Middle frontal gyrus (tissue), 1 donor: ENCODE data around the gene SKAP2.

Experiments
- DNase-seq: peaks from one replicate; pipeline ENCODE4 v3.0.0-alpha.2; 2015; ENCODE audit warnings: low spot score; ENCODE audit errors: extremely low spot score

SKAP2 gene

DNA sequence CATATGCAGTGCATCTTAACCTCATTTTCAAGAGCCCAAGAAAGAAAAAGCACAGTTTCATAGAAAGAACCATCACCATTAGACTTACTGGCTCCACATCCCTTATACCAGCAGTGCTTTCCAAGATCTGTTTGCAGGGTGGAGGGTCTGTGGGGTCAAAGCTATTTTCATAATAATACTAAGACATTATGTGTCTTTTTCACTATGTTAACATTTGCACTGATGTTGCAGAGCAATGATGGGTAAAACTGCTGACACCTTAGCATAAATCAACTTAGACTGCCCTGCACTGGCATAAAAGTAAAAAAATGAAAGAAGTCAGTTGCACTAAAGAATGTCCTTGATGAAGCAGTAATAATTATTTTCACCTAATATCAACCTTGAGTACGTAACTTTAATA lies 166.2 kb downstream of the SKAP2 start:
- DNase-seq, result no peak

- DNase-seq, result no peak
These were observed 167.4 kb downstream of the SKAP2 start for GRCh38 chr7:26696978-26697377.

DNA sequence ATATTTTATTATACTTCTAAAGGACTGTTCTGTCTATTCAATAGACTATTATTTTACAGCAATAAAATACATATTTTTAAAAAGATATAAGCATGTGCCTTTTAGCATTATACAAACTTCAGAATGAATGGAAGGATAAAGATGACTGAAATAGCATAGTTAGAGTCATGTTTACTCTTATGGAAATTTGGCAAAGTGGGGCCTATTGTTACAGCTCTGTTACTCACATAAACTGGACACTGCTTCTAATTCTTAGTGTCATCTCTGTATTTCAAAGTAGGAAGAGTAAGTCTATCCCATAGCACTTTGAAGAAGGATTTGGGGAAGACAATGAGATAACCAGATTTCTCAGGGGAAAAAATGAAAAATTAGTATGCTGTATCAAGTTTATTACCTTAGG lies 168.2 kb downstream of the SKAP2 start:
- no peak for DNase-seq

DNA sequence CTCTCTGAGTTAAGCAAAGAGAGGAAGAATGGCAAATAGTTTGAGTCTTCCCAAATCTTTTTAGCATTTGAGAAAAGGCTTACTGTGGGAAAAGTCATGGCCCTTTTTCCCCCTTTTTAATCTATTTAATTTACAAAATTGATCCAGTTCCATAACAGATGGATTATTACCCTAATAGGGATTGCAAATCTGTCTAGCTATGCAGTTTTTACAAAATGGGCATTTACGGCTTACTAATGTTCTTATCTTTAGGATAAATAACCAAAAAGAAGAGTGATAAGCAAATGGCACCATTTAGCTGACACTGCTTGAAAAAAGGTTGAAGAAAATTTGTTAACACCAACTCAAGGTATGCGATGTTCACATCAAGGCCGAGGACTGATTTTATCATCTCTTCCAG lies 169.7 kb downstream of the SKAP2 start:
- DNase-seq, result no peak

- no peak for DNase-seq
These were observed 170.2 kb downstream of the SKAP2 start for GRCh38 chr7:26694141-26694540.

DNA sequence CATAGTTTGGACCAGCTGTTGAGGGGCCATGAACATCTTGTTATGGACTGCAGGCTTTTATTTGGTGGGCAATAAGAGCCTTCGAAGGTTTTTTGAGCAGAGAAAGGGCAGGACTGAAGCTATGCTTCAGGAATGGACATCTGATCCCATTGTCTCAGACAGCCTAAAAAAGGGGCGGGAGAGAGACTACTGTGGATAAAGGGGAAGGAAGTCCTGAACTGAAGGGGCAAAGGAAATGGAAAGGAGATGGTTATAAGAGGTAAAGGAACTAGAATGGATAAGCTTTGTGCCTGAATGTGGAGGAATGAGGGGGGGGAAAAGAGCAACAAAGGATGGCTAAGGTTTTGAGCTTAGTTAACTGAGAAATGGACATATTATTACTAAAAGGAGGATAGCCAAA lies 172.5 kb downstream of the SKAP2 start:
- no peak for DNase-seq

GRCh38 chr7:26691406-26691805 lies 173.0 kb downstream of the SKAP2 start:
- no peak for DNase-seq

DNA sequence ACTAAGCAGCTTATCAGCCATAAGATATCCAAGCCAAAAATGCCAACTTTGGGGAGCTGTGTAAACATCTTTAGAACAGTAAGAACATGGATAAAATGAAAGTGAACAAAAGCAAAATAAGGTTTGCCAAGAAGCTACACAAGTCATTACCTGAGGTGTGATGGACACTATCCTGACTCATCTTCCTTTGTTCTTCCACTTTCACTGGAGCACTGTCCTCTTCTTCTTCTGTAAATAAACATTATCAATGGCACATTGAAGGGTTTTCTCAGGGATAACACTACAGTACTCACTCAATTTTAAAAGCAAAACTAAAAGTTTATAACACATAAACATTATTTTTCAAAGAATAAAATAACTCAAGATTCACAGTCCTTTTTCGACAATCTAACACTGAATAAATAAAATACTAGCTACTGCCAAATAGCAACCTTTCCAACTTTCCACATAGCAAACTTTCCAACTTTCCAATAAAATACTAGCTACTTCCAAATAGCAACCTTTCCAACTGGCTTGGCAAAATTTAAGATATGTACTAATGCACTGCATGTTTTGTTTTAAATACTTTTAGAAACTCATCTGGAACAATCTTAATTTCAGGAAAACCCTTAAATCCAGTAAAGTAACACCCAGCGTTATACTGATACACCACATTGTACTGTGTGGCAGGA lies 174.1 kb downstream of the SKAP2 start:
- DNase-seq, result no peak

GRCh38 chr7:26688936-26689506 lies 175.4 kb downstream of the SKAP2 start:
- DNase-seq, result no peak

- no peak for DNase-seq
These were observed 176.0 kb downstream of the SKAP2 start for GRCh38 chr7:26688388-26688787.

DNA sequence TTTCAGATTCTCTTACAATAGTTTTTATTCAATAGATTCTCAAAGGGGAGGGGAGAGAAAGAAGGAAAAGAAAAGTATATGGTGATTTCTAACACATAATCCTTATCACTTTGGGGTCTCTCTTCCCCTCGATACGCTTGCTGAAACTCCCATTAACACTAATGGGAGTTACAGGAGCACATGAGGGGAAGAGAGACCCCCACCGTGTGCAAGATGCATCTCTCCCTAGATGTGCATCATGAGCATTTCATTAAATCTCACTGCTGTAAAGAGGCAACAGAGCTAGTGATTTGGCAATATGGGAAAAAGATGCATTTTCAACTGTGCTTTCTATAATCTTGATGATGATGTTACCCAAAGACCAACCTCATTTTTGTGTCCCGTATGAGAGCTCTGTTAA lies 177.4 kb downstream of the SKAP2 start:
- DNase-seq, result no peak

GRCh38 chr7:26686448-26686981 lies 177.9 kb downstream of the SKAP2 start:
- DNase-seq, result peak; percentile 26

DNA sequence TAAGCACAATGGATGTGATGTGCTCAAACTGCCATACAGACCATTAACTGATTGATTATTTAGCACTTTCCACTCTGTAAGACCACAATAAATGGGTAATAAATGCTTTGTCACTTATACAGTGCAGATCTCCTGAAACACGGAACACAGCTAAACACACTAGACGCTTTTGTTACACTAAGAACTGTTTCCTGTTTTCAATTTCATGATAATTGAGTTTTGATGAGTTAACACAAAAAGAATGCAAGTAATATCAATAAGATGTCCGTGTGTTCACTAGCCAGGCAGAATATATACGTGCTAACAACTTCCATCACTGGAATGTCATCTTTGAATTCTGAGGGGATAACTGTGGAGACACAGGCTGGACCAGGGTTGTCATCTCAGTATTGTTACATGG lies 178.8 kb downstream of the SKAP2 start:
- no peak for DNase-seq

- no peak for DNase-seq
These were observed 179.9 kb downstream of the SKAP2 start for GRCh38 chr7:26684447-26684846.

DNA sequence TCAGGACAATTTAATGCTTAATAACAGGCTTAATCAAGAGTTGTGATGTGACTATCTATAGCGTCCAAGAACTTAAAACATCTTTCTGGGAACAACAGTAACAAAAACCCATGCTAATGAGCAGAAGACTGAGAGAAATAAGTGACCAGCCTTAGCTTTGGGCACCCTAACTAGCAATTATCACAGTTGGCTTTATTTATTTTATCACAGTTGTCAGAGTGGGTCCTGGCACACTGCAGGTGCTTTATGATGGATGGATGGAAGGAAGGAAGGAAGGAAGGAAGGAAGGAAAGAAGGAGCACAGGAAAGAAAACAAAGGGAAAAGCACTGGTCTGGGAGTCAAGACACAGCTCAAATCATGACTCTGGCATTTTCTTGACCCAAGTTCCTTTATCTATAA lies 181.1 kb downstream of the SKAP2 start:
- DNase-seq, result no peak

- peak; percentile 30 for DNase-seq
These were observed 182.5 kb downstream of the SKAP2 start for GRCh38 chr7:26681819-26682418.

- DNase-seq, result no peak
These were observed 183.8 kb downstream of the SKAP2 start for GRCh38 chr7:26680587-26680986.

DNA sequence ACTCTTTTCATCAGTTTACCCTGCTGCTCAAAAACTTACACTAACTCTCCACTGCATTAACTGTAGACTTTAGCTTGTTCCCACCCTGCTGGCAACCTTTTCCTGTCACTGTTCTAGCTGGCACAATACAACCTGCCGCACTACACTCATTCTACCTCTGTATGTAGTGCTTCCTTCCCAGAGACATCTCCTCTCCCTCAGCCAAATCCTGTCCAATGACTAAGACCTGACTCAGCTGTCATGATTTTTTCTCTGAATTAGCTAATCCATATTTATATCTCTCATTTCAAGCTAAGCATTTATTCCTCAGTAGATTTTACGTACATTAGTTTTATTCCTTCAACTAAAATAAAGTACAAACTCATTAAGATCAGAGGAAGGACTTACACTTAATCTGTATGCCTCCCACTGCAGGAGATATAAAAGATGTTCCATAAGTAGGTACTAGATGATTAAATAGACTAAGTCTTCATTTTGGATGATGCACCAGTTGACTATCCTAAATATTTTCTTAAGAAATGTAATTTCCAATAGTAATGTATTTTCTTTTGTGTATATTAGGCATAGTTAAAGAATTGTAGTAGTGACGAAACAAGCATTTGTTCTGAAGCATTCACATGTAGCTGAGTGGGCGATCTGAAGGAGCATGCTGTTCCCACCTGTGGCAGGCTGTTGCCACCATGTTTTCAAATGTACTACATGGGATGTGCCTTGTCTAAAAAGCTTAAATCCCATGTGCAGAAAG lies 189.1 kb downstream of the SKAP2 start:
- no peak for DNase-seq

DNA sequence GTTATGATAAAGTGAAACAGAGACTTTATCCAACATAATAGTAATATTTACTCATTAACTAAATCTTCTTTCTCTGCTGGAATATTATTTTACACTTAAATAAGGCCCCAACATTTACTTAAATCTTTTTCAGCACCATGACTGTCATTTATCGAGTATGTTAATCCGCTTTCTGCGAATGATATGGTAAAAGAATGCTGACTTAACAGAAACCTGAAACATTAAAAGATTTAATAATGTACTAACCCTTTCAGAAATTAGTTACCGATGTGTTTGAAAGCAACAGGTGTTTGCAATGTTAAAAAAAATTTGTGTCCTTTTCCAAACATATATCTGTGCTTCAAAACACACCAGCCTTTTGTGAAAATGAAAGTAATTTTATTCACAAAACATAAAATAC lies 190.5 kb downstream of the SKAP2 start:
- DNase-seq, result no peak

DNA sequence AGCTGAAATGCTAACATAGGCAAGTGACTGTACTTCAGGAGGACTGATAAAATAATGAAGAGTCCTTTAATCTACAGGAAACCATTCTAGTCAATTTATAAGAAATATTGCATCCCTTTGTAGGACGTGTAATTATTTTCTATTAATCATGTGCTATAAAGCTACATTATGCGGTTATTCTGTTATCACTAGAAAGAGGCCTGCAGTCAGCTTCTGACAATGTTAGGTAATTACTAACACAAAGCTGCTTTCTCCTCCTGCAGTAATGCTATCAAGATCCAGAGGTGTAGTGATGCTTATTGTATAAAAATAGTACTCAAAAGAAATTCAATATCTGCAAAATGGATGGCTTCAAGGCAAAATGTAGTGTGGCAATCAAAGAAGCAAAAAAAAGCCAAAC lies 191.1 kb downstream of the SKAP2 start:
- no peak for DNase-seq

DNA sequence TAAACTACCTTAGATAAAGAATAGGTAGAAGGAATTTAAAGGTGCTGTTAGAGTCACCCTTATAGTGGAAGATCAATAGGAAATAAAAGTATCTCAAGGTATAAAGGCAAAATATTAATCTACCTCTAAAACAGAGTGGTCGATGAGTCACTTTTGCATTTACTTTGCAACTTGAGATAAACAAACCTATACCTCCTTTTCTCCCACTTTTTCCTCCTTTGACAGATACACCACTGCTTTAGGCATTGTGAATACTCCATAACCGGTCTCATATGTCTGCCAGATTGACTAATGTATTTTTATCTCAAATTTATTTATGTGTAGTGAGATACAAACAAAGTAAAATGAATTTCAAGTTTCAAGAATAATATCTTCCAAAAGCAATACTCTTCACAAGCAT lies 193.5 kb downstream of the SKAP2 start:
- DNase-seq, result no peak

- no peak for DNase-seq
These were observed 194.1 kb downstream of the SKAP2 start for GRCh38 chr7:26670290-26670689.
